Measurements from ENCODE around the gene RAB9A. TPM values are rescaled to one million over a fixed set of nuclear protein-coding genes. Genes with fewer than 3 reads are reported as not detected.

RAB9A gene
- total RNA-seq, 1 experiment from 2014 or later = 35.5 TPM

DNA sequence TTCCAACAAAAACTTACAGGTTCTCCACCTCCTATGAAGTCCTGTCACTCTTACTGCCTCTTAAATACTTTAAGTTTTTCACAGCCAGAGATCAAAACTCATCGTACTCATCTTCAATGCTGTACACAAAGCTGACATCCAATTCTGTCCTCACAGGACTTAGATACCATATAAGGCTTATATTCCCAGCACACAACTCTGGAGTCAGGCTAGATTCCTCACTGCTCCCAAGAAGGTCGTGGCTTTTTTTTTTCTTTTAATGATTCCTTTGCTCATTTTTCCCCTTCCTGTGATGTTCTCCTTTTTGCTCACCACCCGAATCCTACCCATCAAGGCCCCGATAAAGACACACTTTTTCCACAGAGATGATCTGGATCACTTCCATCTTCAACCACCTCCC, 44.6 kb downstream of the RAB9A start:
- Histone ChIP-seq H3K9me3 (replicated peaks) (peaks cover 3% of the 10 kb centered on the region), H3K27ac (no peak overlapping the region), H3K4me3 (peak overlapping the region; percentile 90), H3K27me3 (no peaks in the 10 kb centered on the region), H3K36me3 (peaks cover 9% of the 10 kb centered on the region), H3K4me1 (peaks cover 7% of the 10 kb centered on the region; the same call in 1 of the 2 replicates)
- no peak for DNase-seq

DNA sequence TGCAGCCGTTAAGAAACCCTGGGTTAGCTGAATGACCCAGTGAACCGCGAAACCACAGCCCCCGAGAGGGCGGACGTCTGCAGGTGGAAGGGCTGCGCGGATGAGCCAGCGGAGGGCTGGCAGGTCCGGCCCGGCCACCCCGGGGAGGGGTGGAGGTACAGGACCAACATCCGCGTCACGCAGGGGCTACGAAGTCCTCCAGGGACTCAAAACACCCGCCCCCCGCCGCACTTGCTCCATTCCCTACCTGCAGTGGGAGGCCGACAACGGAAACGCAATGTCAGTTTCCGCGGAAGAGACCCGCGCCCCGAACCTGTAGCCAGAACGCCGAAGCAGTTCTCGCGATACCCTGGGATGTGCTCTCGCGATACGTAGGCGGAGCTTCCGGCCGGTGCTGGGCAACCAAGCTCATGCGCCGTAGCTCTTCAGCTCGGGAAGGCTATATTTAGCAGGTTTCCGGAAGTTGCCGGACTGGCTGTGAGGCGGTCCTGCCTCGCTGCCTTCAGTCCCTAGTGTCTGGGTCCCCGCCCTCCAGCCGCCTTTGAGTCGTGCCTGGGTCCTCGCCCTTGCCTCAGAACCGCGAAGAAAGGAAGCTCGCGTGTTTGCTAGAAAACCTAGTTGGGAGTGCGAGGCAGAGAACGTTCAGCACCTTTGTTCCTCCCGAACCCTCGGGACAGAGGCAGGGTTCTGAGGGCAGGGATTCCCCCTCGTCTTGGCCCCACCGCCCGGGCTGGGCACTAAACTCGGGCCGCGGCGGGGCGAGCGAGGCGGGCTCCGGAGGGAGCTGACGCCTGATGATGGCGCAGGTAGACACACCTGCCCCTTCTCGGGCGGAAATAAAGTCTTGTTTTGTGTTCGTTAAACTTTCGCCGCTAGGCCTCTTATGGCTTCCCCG, 45.6 kb downstream of the RAB9A start, which contains the start of the genes OFD1 and TRAPPC2:
TSS of gene OFD1 (plus strand) at position 471 of the 895 bp plus-strand sequence. CDS start at position 795, 324 bp downstream.
TSS of gene TRAPPC2 (minus strand) at position 343 of the 895 bp plus-strand sequence. CDS start 14,657 bp downstream, outside the sequence.
- Histone ChIP-seq H3K9me3 (replicated peaks) (no peaks in the 10 kb centered on the region), H3K4me1 (peaks cover 7% of the 10 kb centered on the region; the same call in 1 of the 2 replicates), H3K27ac (peak within 1 kb of the TSS; percentile 74), H3K36me3 (peaks cover 12% of the 10 kb centered on the region), H3K27me3 (no peaks in the 10 kb centered on the region), H3K4me3 (peak within 1 kb of the TSS; percentile 90)
- DNase-seq = peak; percentile 97 to 98

DNA sequence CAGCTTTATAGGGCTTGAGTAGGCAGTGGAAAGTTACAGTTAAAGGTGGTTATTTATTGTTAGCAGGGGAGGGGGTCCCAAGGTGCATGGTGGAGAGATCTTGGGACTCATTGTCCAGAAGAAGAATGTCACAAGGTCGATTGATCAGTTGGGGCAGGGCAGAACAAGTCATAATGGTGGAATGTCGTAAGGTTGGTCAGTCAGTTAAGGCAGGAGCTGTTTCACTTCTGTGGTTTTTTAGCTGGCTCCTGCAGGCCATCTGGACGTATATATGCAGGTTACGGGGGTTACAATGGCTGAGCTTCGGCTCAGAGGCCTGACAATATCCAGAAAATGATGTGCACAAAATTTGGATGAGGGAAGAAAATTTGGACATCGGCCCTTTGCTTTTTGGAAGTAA, 52.8 kb downstream of the RAB9A start:
- Histone ChIP-seq H3K27ac (no peak overlapping the region), H3K9me3 (replicated peaks) (no peaks in the 10 kb centered on the region), H3K27me3 (no peaks in the 10 kb centered on the region), H3K4me3 (no peak overlapping the region), H3K36me3 (peaks cover 31% of the 10 kb centered on the region), H3K4me1 (no peaks in the 10 kb centered on the region)
- no peak for DNase-seq

DNA sequence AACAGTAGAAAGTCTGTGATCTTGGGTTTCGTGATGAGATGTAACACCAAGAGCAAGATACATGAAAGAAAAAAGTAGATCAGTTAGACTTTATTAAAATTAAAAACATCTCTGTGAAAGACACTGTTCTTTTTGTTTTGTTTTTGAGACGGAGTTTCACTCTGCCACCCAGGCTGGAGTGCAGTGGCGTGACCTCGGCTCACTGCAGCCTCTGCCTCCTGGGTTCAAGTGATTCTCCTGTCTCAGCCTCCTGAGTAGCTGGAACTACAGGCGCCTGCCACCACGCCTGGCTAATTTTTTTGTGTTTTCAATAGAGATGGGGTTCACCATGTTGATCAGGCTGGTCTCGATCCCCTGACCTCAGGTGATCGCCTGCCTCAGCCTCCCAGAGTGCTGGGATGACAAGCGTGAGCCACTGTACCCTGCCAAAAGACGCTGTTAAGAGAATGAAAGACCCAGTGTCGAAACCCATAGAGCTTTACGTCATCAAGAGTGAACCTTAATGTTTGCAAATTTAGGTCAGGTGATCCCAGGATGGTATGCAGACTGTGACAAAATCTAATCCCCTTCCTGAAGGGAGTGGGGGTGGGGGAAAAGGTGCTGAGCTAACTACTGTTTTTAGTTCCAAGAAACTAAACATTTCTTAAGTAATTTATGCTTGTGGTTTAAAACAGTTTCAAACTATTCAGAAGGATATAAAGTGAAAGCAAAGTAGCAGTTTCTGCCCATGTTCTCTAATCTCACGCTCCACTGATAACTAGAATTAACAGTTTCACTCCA, 53.7 kb downstream of the RAB9A start:
- H3K36me3 ChIP-seq = peaks cover 32% of the 10 kb centered on the region

DNA sequence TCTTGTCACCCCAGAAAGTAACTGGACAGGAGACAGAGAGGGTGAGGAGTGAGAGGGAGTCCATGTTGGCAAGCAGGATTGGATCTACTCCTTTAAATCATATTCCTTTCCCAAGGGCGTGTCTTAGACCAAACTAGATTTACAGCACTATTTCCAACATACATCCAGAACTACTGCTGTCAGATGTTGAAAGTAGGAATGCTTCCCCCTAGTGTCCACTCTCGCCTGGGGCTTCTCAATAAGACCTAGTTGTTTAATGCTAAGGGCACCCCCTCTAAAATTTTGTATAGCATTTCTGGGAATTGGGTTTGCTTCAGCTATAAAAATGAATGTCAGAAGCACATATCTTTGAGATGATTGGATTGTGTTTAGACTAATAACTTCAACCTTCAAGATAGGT, 58.9 kb downstream of the RAB9A start:
- no peak overlapping the region for H3K4me3 ChIP-seq
- H3K27me3 ChIP-seq = no peaks in the 10 kb centered on the region
- H3K4me1 ChIP-seq = peaks cover 4% of the 10 kb centered on the region; the same call in 1 of the 2 replicates
- no peak overlapping the region for H3K27ac ChIP-seq
- peak; percentile 57 to 73 for DNase-seq
- no peaks in the 10 kb centered on the region for H3K9me3 ChIP-seq (replicated peaks)
- H3K36me3 ChIP-seq = peaks cover 49% of the 10 kb centered on the region

More for the DNA sequence above, 53.7 kb downstream of the RAB9A start:
- Histone ChIP-seq H3K4me3 (no peak overlapping the region), H3K27me3 (no peaks in the 10 kb centered on the region), H3K27ac (no peak overlapping the region), H3K4me1 (no peaks in the 10 kb centered on the region), H3K9me3 (replicated peaks) (no peaks in the 10 kb centered on the region)
- DNase-seq = no peak

DNA sequence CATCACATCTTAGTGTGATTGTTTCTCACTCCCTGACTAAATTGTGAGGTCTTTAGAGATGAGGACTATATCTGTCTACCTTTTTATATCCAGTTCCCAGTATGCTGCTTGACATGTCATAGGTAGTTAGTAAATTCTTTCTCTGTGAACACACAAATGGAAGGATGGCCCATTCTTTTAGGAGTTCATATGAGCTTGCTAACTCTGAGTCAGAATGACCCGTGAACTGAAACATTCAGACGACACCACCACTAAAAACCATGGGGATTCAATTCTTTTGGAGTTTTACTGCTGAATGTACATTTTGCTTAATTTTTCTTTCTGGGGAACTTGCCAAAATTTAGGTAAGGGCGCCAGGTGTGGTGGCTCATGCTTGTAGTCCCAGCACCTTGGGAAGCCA, 59.6 kb downstream of the RAB9A start:
- no peak for DNase-seq

DNA sequence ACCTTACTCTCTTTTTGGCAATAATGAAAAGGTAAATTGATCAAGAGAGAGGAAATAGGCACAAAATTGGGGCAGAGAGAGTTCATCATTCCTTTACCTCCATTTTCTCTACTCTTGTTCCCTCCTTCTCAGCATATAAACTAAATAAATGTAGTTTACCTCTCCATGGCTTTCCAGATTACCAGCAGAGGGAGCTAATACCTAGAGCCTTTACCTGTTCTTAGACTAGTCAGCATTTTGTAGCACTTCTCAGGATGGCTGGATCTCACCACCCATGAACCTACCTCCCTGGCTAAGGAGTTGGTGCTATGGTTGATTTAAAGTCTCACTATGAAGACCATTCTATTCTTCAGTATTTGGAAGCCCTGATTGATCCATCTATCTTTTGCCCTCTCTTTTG, 61.3 kb downstream of the RAB9A start:
- H3K4me1 ChIP-seq = peaks cover 6% of the 10 kb centered on the region; the same call in 1 of the 2 replicates
- no peaks in the 10 kb centered on the region for H3K27me3 ChIP-seq
- no peak overlapping the region for H3K4me3 ChIP-seq
- H3K36me3 ChIP-seq = peaks cover 54% of the 10 kb centered on the region
- H3K9me3 ChIP-seq (replicated peaks) = no peaks in the 10 kb centered on the region
- no peak overlapping the region for H3K27ac ChIP-seq
- peak; percentile 42 to 79 for DNase-seq

More for the DNA sequence above, 59.6 kb downstream of the RAB9A start:
- Histone ChIP-seq H3K4me3 (no peak overlapping the region), H3K9me3 (replicated peaks) (no peaks in the 10 kb centered on the region), H3K27me3 (no peaks in the 10 kb centered on the region), H3K27ac (no peak overlapping the region), H3K4me1 (peaks cover 6% of the 10 kb centered on the region; the same call in 1 of the 2 replicates), H3K36me3 (peaks cover 53% of the 10 kb centered on the region)

DNA sequence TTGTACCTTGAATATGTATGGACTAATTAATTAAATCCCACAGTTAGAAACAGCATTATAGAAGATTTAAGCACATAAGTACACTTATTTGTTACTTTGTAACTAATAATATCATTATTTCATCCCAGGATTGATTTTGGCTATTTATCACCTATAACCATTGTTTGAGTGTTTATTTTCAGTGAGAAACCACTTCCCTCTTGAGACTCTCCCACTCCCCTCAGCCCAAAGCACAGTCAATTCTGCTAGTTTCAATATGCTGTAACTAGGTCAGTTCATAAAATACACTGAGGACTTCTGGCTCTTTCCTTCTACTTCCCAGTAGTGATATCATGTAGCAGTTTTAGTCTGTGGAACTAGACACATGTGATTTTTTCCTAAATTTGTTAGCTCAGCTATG, 61.9 kb downstream of the RAB9A start:
- Histone ChIP-seq H3K9me3 (replicated peaks) (no peaks in the 10 kb centered on the region), H3K27me3 (no peaks in the 10 kb centered on the region), H3K4me3 (no peak overlapping the region), H3K36me3 (peaks cover 52% of the 10 kb centered on the region), H3K4me1 (peaks cover 6% of the 10 kb centered on the region; the same call in 1 of the 2 replicates), H3K27ac (no peak overlapping the region)
- DNase-seq = no peak

DNA sequence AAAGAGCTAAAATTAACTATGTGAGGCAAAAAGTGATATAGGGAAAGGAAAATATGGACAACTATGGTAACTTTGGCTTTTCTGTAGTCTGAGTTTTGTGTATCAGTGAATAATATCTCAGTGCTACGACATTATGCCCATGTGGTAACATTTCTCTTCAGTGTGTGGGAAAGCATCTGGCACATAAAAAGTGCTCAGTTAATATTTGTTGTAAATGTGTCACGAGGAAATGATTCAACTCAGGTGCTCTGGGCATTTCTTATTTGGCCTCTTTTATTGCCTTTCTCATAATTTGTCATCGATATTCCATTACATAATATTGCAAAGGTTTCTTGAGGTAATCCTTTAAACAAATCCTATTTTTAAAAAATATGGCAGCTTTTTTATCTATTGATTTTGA, 63.2 kb downstream of the RAB9A start:
- peaks cover 50% of the 10 kb centered on the region for H3K36me3 ChIP-seq
- H3K27ac ChIP-seq = no peak overlapping the region; the same call in 1 of the 2 replicates
- H3K27me3 ChIP-seq = no peaks in the 10 kb centered on the region
- H3K4me3 ChIP-seq = no peak overlapping the region
- peaks cover 6% of the 10 kb centered on the region; the same call in 1 of the 2 replicates for H3K4me1 ChIP-seq
- DNase-seq = no peak
- H3K9me3 ChIP-seq (replicated peaks) = no peaks in the 10 kb centered on the region

DNA sequence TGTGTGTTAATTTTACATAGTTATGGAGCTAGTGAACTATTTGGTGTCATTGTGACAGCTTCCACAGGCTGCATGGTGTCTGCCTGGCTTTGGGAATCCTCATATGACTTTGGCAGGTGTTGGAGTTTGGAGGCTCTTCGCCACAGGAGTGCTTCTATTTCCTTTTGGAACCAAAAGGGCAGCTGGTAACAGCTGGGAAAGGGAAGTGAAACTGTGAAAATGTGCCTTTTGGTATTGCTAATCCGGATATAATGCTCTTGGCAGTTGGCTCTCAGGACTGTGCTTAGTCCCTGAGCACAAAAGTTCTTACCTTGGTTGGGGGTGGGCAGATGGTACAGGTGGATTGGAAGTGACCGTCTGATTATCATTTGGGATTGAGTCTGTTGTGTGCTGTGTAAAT, 63.7 kb downstream of the RAB9A start:
- Histone ChIP-seq H3K9me3 (replicated peaks) (no peaks in the 10 kb centered on the region), H3K27me3 (no peaks in the 10 kb centered on the region), H3K4me1 (peaks cover 6% of the 10 kb centered on the region; the same call in 1 of the 2 replicates), H3K27ac (no peak overlapping the region; the same call in 1 of the 2 replicates), H3K36me3 (peaks cover 51% of the 10 kb centered on the region), H3K4me3 (no peak overlapping the region)
- DNase-seq = peak; percentile 11 to 62

DNA sequence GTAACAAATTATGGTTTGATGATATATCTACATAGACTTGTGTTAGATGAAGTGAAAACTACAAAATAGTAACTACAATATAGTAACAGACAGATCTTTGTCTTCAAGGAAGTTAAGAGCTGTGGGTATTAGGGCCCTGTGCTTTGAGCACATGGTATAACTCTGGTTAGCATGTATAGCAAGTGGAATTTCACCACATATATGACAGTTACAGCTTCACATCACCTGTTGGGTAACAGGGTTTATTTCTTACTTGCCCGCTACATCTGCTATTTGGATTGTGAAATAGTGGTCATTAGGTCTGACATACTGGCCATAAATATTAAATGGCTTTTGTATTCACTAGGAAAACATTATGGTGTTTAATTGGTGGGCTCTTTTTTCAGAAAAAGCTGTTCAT, 65.8 kb downstream of the RAB9A start:
- H3K4me1 ChIP-seq = peaks cover 6% of the 10 kb centered on the region; the same call in 1 of the 2 replicates

DNA sequence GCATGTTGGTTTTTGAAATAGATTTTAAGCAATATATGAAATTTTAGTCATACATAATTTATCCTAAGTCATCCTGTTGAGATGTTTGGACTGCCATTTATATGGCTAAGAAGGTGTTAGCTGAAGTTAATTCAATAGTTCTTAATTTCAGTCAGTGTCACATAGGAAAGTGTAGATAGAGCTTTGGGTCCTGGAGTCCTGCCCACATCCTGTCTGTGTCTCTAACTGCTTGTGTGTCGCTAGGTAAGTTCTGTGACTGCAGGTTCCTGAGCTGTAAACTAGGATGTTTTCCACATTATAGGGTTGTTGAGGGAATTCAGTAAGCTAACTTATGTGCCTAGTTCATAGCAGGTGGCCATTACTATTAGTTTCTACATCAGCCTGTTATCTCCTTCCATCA, 66.3 kb downstream of the RAB9A start:
- no peaks in the 10 kb centered on the region for H3K9me3 ChIP-seq (replicated peaks)
- no peak overlapping the region for H3K27ac ChIP-seq
- H3K4me3 ChIP-seq = no peak overlapping the region
- H3K36me3 ChIP-seq = peaks cover 66% of the 10 kb centered on the region
- peaks cover 6% of the 10 kb centered on the region; the same call in 1 of the 2 replicates for H3K4me1 ChIP-seq
- DNase-seq = no peak
- H3K27me3 ChIP-seq = no peaks in the 10 kb centered on the region

More for the DNA sequence above, 65.8 kb downstream of the RAB9A start:
- no peaks in the 10 kb centered on the region for H3K9me3 ChIP-seq (replicated peaks)
- H3K27ac ChIP-seq = no peak overlapping the region
- no peak for DNase-seq
- peaks cover 66% of the 10 kb centered on the region for H3K36me3 ChIP-seq
- no peaks in the 10 kb centered on the region for H3K27me3 ChIP-seq
- H3K4me3 ChIP-seq = no peak overlapping the region

DNA sequence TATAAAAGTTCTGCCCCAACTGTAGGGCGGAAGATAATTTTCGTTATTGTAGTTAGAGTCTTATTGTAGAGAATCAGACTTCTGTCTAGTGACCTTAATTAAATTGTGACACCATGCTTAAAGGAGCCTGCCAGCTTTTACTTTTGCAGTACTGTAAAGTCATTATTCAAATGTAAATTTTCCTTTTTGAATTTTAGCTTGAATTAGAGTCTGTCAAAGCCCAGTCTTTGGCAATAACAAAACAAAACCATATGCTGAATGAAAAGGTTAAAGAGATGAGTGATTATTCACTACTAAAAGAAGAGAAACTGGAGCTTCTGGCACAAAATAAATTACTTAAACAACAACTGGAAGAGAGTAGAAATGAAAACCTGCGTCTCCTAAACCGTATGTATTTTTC, 67.5 kb downstream of the RAB9A start:
- H3K27ac ChIP-seq = no peak overlapping the region
- H3K4me3 ChIP-seq = no peak overlapping the region
- H3K9me3 ChIP-seq (replicated peaks) = no peaks in the 10 kb centered on the region
- H3K4me1 ChIP-seq = peaks cover 6% of the 10 kb centered on the region; the same call in 1 of the 2 replicates
- DNase-seq = no peak
- H3K27me3 ChIP-seq = no peaks in the 10 kb centered on the region
- H3K36me3 ChIP-seq = peaks cover 60% of the 10 kb centered on the region

DNA sequence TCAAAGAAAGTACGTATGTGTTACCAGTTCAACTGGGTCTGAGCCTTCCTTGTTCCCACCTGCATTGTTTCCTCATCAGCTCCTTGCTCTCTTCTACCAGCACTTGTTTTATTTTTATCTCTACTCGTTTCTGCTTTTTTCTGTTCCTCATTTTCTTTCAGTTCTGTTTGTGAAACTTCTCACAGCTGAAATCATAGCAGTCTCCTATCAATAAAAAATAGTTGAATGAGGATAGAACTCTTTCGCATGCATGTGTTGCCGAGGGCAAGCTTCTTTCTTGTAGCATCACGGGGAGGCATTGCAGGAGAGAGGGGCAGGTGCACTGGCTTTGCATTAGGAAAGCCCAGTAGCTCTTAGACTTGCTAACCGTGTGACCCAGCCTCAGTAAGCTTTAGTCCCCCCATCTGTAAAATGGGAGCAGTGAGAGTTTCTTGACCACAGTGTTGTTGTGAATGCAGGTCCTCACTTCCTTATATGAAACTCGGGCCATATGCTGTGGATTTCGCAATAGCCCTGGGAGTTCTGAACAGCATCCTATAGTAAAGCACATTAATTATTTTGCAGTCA, 70.3 kb downstream of the RAB9A start:
- H3K4me3 ChIP-seq = no peak overlapping the region
- no peak for DNase-seq
- H3K27ac ChIP-seq = no peak overlapping the region
- no peaks in the 10 kb centered on the region for H3K27me3 ChIP-seq
- no peaks in the 10 kb centered on the region for H3K9me3 ChIP-seq (replicated peaks)
- H3K36me3 ChIP-seq = peaks cover 62% of the 10 kb centered on the region
- no peaks in the 10 kb centered on the region for H3K4me1 ChIP-seq

Data from SJCRH30 (cell line).